ELF-1 (cell line): ENCODE results near the gene NSMCE1.

Source experiments
- DNase-seq: peaks from one replicate; pipeline ENCODE4 v3.0.0-alpha.2; 2016; ENCODE audit warnings: low read depth, low spot score

Gene NSMCE1

GRCh38 chr16:27231692-27232060 is 36.9 kb downstream of the NSMCE1 start:
- no peak for DNase-seq

GRCh38 chr16:27230562-27231001 is 38.0 kb downstream of the NSMCE1 start:
- no peak for DNase-seq

- no peak for DNase-seq
Observed at GRCh38 chr16:27229891-27230470, 38.6 kb downstream of the NSMCE1 start.

GRCh38 chr16:27228621-27229501 is 39.7 kb downstream of the NSMCE1 start:
- no peak for DNase-seq

GRCh38 chr16:27228045-27228444 is 40.5 kb downstream of the NSMCE1 start:
- no peak for DNase-seq

GRCh38 chr16:27226976-27227705 is 41.4 kb downstream of the NSMCE1 start:
- DNase-seq, result no peak

GRCh38 chr16:27226476-27226875 is 42.1 kb downstream of the NSMCE1 start:
- no peak for DNase-seq

- DNase-seq, result no peak
Observed at GRCh38 chr16:27225536-27226360, 42.8 kb downstream of the NSMCE1 start.

- no peak for DNase-seq
Observed at GRCh38 chr16:27224741-27225300, 43.8 kb downstream of the NSMCE1 start.

- no peak for DNase-seq
Observed at GRCh38 chr16:27224271-27224737, 44.3 kb downstream of the NSMCE1 start.

- no peak for DNase-seq
Observed at GRCh38 chr16:27223701-27224100, 44.9 kb downstream of the NSMCE1 start.

- DNase-seq, result no peak
Observed at GRCh38 chr16:27223226-27223610, 45.4 kb downstream of the NSMCE1 start.

GRCh38 chr16:27222249-27223225 is 46.0 kb downstream of the NSMCE1 start:
- peak; percentile 62 for DNase-seq

GRCh38 chr16:27221576-27222248 is 46.9 kb downstream of the NSMCE1 start:
- no peak for DNase-seq

- DNase-seq, result no peak
Observed at GRCh38 chr16:27220991-27221390, 47.6 kb downstream of the NSMCE1 start.

GRCh38 chr16:27220527-27220926 is 48.0 kb downstream of the NSMCE1 start:
- no peak for DNase-seq

- no peak for DNase-seq
Observed at GRCh38 chr16:27220120-27220519, 48.5 kb downstream of the NSMCE1 start.

- DNase-seq, result peak; percentile 8
Observed at GRCh38 chr16:27219161-27219560, 49.4 kb downstream of the NSMCE1 start.

GRCh38 chr16:27218756-27219155 is 49.8 kb downstream of the NSMCE1 start:
- no peak for DNase-seq
